Fibroblast of pulmonary artery (primary cell): ENCODE results near the gene IFIT1B.
"Not testable (repeated sequence)": the region's sequence is repeated elsewhere in the genome, so short reads cannot be mapped to it uniquely, and the experiment has no call there.

Experiments used
- DNase-seq: peaks from one replicate; pipeline ENCODE4 v3.0.0-alpha.2; 2010; ENCODE audit warnings: low read depth
- H3K4me3 ChIP-seq: replicated peaks from 2 replicates; pipeline ENCODE4 v1.5.1; 2011; ENCODE audit warnings: low read depth, mild to moderate bottlenecking, control low read depth, low read length, moderate library complexity
- TF ChIP-seq, protein P1 (sequence below): IDR thresholded peaks from 2 replicates; pipeline ENCODE4 v1.5.1; 2011; ENCODE audit warnings: mild to moderate bottlenecking, control low read depth, low read length, inconsistent platforms; ENCODE audit errors: missing control alignments

The IFIT1B gene, protein sequence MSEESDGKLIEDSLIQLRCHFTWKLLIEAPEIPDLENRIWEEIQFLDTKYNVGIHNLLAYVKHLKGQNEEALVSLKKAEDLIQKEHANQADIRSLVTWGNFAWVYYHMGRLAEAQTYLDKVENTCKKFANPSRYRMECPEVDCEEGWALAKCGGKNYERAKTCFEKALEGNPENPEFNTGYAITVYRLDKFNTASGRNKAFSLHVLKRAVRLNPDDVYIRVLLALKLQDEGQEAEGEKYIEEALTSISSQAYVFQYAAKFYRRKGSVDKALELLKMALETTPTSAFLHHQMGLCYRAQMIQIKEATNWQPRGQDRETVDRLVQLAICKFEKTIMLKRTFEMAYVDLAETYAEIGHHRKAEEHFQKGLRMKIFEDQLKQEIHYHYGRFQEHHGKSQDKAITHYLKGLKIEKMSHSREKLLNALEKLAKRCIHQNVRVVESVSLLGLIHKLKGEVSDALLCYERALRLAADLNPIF

DNA sequence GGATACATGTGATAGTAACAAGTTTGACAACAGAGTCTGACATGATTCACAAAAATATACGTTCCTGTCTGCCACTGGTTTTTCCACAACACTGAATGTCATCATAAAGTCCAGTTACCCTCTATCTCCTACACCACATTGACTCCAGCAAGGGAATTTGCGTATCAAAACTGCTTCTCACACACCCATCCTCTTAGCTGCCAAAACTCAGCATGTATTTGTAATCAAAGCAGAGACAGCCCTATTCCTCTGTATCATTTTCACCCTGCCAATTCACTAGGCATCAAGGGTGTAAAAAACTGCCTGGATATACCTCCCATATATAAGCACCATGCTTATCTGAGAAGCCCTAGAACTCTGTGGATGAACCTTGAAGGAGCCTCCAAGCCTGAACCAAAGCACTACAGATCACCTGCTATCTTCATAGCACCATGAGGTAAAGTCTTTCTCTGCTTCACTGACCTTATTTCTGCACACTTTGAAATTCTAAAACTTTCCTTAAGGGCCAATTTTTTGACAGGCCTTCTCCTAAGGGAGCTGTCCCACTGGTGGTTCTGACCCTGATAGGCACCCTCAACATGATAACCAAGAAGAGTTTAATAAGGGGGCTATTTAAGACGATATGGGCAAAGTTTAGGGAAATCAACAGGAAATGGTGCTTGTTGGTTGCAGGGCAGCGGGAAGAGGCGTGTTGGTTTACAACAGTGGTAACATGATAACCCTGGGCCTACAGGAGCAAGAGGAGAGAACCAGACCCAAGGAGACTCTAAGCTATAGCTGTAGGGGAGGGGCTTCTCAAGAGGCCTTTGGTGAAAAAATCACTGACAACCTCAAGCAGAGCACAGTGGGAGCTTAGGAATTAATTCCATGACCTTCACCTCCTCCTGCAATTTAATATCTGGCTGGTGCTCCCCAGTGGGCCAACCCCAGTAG is at the start of gene IFIT1B:
Gene IFIT1B (plus strand): TSS at position 352 of the 933 bp plus-strand sequence. CDS start 80 bp downstream, at position 432.
- TF ChIP-seq, protein P1, sequence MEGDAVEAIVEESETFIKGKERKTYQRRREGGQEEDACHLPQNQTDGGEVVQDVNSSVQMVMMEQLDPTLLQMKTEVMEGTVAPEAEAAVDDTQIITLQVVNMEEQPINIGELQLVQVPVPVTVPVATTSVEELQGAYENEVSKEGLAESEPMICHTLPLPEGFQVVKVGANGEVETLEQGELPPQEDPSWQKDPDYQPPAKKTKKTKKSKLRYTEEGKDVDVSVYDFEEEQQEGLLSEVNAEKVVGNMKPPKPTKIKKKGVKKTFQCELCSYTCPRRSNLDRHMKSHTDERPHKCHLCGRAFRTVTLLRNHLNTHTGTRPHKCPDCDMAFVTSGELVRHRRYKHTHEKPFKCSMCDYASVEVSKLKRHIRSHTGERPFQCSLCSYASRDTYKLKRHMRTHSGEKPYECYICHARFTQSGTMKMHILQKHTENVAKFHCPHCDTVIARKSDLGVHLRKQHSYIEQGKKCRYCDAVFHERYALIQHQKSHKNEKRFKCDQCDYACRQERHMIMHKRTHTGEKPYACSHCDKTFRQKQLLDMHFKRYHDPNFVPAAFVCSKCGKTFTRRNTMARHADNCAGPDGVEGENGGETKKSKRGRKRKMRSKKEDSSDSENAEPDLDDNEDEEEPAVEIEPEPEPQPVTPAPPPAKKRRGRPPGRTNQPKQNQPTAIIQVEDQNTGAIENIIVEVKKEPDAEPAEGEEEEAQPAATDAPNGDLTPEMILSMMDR = no peak
- no peak for DNase-seq
- H3K4me3 ChIP-seq = no peak within 1 kb of the TSS

DNA sequence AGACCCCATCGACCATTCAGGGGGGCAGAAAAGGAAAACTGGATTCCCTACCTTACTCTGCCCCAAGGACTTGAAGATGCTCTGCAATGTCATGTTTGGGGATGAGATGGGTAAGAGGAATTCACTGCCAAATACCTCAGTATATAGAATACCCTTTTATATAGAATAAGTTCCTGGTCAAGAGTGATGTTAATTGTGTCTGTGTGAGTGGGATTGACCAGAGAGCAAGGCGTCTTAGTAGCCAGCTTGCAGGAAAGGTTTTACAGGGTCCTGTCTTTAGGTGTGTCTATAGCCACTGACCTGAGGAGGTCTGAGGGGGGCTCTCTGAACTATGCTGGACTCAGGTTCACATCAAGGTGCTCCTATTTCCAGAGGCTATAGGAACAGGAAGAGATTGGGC is 48.7 kb upstream of the IFIT1B start:
- H3K4me3 ChIP-seq = no peak overlapping the region
- no peak for DNase-seq
- TF ChIP-seq, protein P1 = no peak

DNA sequence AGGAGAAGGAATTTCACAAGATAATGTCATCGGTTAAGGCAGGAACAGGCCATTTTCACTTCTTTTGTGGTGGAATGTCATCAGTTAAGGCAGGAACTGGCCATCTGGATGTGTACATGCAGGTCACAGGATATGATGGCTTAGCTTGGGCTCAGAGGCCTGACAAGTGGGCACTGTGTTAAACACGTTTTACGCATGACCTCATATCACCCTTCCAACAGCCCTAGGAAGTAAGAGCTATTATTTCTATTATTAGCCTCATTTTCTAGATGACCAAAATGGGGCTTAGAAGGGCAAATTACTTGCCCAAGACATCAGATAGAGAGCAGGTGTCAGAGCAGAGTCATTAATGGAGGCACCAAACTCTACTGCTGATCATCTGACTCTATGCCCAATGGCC is 47.8 kb upstream of the IFIT1B start:
- not testable (repeated sequence) for DNase-seq, H3K4me3 ChIP-seq

DNA sequence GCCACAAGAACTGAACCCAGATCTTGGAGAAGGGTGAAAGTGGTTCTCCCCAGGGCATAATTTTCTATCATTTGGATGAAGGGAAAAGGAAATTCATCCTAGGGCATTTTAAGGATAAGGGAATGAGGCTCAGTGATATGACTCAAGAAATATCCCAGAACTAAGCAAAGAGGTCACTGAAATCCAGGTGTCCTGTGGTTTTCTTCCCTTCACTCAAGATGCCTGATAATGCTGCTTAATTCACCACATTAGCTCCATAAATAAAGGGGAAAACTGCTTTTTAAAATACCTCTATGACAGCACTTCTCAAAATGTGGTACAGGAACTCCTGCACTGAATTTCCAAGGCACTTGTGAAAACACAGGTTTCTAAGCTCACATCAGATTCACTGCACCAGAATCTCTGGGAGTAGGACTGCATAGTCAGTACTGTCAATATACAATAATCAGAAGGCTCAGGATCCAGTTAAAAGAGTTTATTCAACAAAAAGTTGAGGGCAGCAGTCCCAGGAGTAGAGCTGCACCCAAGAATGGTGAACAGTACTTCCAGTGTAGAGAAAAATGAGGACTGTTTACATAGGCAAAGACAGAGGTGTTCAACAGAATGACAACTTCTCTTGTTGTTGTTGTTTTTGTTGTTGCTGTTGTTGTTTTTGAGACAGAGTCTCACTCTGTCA is 47.2 kb upstream of the IFIT1B start:
- no peak for DNase-seq
- no peak overlapping the region for H3K4me3 ChIP-seq
- TF ChIP-seq, protein P1 = no peak

DNA sequence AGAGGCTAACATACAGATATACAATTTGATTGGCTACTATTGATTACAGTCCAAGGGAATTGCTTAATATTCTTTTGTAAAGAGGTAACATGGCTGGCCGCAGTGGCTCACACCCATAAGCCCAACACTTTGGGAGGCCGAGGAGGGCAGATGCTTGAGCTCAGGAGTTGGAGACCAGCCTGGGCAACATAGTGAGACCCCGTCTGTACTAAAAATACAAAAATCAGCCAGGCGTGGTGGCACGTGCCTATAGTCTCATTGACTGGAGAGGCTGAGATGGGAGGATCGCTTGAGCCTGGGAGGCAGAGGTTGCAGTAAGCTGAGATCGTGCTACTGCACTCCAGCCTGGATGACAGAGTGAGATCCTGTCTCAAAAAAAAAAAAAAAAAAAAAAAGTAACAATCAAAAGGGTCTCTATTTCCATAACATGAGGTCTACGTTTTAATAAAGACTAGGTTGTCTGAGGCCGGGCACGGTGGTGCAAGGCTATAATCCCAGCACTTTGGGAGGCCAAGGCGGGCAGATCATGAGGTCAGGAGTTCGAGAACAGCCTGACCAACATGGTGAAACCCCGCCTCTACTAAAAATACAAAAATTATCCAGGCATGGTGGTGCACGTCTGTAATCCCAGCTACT is 46.3 kb upstream of the IFIT1B start:
- not testable (repeated sequence) for H3K4me3 ChIP-seq, DNase-seq

DNA sequence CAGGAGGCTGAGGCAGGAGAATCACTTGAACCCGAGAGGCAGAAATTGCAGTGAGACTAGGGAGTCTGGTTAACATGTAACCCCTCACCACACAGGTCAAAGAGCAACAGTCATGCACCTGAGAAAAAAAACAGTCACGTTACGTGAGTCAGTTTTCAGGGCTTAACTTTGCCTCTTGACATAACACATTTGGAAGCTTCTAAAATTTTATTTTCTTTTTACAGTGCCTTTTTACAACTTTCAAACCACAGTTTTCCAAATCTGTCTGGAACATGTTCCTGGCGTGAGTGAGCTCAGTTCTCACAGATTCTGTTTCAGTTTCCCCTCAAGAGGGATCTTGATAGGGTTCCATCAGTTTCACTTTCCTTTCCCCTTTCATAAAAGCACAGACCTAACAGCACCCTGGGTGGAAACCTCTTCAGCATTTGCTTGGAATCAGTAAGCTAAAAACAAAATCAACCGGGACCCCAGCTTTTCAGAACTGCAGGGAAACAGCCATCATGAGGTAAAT is 45.7 kb upstream of the IFIT1B start:
- peak; percentile 66 for DNase-seq
- TF ChIP-seq, protein P1 = no peak
- H3K4me3 ChIP-seq = peak overlapping the region; percentile 50

DNA sequence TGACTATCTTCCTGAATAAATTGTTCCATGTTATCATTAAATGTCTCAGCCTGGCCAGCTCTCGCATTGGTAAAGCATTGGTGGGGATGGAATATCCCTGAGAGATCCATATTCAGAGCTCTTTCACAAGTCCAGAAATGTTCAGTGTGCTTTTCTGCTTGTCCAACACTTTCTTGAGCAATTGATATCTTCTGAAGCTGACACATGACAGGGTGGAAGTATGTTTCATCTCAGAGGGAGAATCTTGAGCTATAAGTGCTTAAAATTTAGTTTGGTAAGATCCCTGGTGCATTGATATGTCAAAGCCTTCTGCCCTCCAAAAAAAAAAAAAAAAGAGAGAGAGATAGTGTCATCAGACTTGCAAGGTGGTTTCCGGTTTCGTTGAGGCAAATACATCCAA is 42.6 kb upstream of the IFIT1B start:
- TF ChIP-seq, protein P1 = no peak
- H3K4me3 ChIP-seq = no peak overlapping the region
- DNase-seq = no peak
